GM12878 (cell line): ENCODE data around the gene ACYP1. TPM values are rescaled to one million over a fixed set of nuclear protein-coding genes. Genes with fewer than 3 reads are reported as not detected.

Experiments used
- ATAC-seq: fragments of 200-7000 bp; cut with Tn5 transposase; 3 replicates; pipeline ENCODE4 v1.9.1; 2020; ENCODE audit warnings: mild to moderate bottlenecking, moderate library complexity
- BruUV-seq: library from RNA; stranded (reverse); fragments of 400-500 nt; replicated peaks from 2 replicates; lab custom pipeline; 2021; lab: Mats Ljungman, UMichigan
- CTCF ChIA-PET: fragments of 300-600 bp; sonication (Branson Sonifier 250); formaldehyde crosslinking; extraction: SDS; loops from one replicate; lab custom pipeline; 2021; ENCODE audit warnings: inconsistent platforms; lab: Yijun Ruan, JAX
- POLR2A ChIA-PET: fragments of 350-600 bp; formaldehyde crosslinking; extraction: SDS; loops from one replicate; lab custom pipeline; 2021; ENCODE audit warnings: inconsistent platforms; lab: Charles Lee
- RAD21 ChIA-PET: fragments of 300-600 bp; sonication (Branson Sonifier 250); formaldehyde crosslinking; loops from one replicate; lab custom pipeline; 2023; ENCODE audit warnings: antibody characterized with exemption; ENCODE audit not compliant: unreplicated experiment; lab: Charles Lee
- SMC1A ChIA-PET: fragments of 300-600 bp; sonication (Branson Sonifier 250); formaldehyde crosslinking; loops from one replicate; lab custom pipeline; 2023; ENCODE audit not compliant: unreplicated experiment, uncharacterized antibody; lab: Charles Lee
- DNase-seq: peaks from one replicate; pipeline ENCODE4 v3.0.0-alpha.2; 2011; ENCODE audit warnings: low read depth, low spot score
- FAIRE-seq: peaks from 3 replicates; lab custom pipeline; 2011; peaks lifted over from hg19 to GRCh38; lab: Jason Lieb, UNC
- H2AFZ ChIP-seq: 2 replicates; pipeline ENCODE4 v1.6.0; 2011; ENCODE audit warnings: low read depth, low read length, control low read depth; ENCODE audit not compliant: control insufficient read depth
- H3K27ac ChIP-seq: 2 replicates; pipeline ENCODE4 v1.5.1; 2011; ENCODE audit warnings: control low read depth; ENCODE audit not compliant: control insufficient read depth, insufficient read depth
- H3K27me3 ChIP-seq, 2 experiments: replicated peaks in 1 of 2; 2 replicates each; pipeline versions ENCODE4 v1.6.0 to v1.6.1; 2011; ENCODE audit warnings: low read length in 1 of 2; ENCODE audit not compliant: control insufficient read depth in 2 of 2, insufficient read depth in 2 of 2
- H3K36me3 ChIP-seq, 2 experiments: 2 replicates each; pipeline ENCODE4 v1.5.1; 2011; ENCODE audit warnings: low read length in 1 of 2; ENCODE audit not compliant: control insufficient read depth in 2 of 2, insufficient read depth in 2 of 2
- H3K4me1 ChIP-seq: 2 replicates; pipeline ENCODE4 v1.6.1; 2011; ENCODE audit warnings: mild to moderate bottlenecking, low read length, moderate library complexity, mixed read lengths; ENCODE audit not compliant: control insufficient read depth, insufficient read depth
- H3K4me2 ChIP-seq: 2 replicates; pipeline ENCODE4 v1.6.0; 2011; ENCODE audit warnings: control low read depth; ENCODE audit not compliant: control insufficient read depth, insufficient read depth
- H3K4me3 ChIP-seq: fragments of 200-600 bp; sonication (generic); 2 replicates; pipeline ENCODE4 v1.5.1; 2016
- H3K79me2 ChIP-seq: 2 replicates; pipeline ENCODE4 v1.6.0; 2011; ENCODE audit warnings: low read length; ENCODE audit not compliant: control insufficient read depth, insufficient read depth
- H3K9ac ChIP-seq: 2 replicates; pipeline ENCODE4 v1.8.0; 2011; ENCODE audit warnings: low read length, control low read depth, mixed read lengths; ENCODE audit not compliant: control insufficient read depth, insufficient read depth
- H3K9me3 ChIP-seq: replicated peaks from 3 replicates; pipeline ENCODE4 v1.5.1; 2011; ENCODE audit warnings: mild to moderate bottlenecking, low read length; ENCODE audit not compliant: control insufficient read depth, insufficient read depth
- H4K20me1 ChIP-seq: 2 replicates; pipeline ENCODE4 v1.6.0; 2011; ENCODE audit not compliant: control insufficient read depth, insufficient read depth
- GABPA ChIP-seq: IDR thresholded peaks from 2 replicates; pipeline ENCODE4 v1.6.1; 2014; ENCODE audit warnings: antibody characterized with exemption, low read depth, mild to moderate bottlenecking, inconsistent platforms
- HDAC2 ChIP-seq: fragments of 200-600 bp; sonication (generic); IDR thresholded peaks from 2 replicates; pipeline ENCODE4 v1.6.1; 2017
- HSF1 ChIP-seq: fragments of 150-350 bp; IDR thresholded peaks from 2 replicates; pipeline ENCODE4 v1.6.1; 2014; ENCODE audit warnings: mild to moderate bottlenecking, low read depth, low read length
- MTA2 ChIP-seq: fragments of 450-650 bp; IDR thresholded peaks from 2 replicates; pipeline ENCODE4 v1.6.1; 2016; ENCODE audit warnings: low read depth, mild to moderate bottlenecking, moderate library complexity
- PKNOX1 ChIP-seq: fragments of 450-650 bp; IDR thresholded peaks from 2 replicates; pipeline ENCODE4 v1.6.1; 2016; ENCODE audit warnings: mild to moderate bottlenecking
- POU2F2 ChIP-seq: IDR thresholded peaks from 3 replicates; pipeline ENCODE4 v1.6.1; 2011; ENCODE audit warnings: low read depth, mild to moderate bottlenecking, low read length, borderline replicate concordance
- RELA ChIP-seq: fragments of 450-650 bp; IDR thresholded peaks from 2 replicates; pipeline ENCODE4 v1.8.0; 2014; ENCODE audit warnings: borderline replicate concordance; ENCODE audit not compliant: partially characterized antibody
- RFX5 ChIP-seq: IDR thresholded peaks from 2 replicates; pipeline ENCODE4 v1.6.1; 2011; ENCODE audit warnings: low read depth, low read length, improper control_type of control experiment
- SMC3 ChIP-seq: IDR thresholded peaks from 2 replicates; pipeline ENCODE4 v1.6.1; 2011; ENCODE audit warnings: low read length, improper control_type of control experiment, borderline replicate concordance
- SP1 ChIP-seq: IDR thresholded peaks from one replicate; pipeline ENCODE4 v1.6.1; 2011; ENCODE audit warnings: low read depth, low read length
- WGBS: methylation state at CpG from one replicate; pipeline ENCODE4 v1.1.6; 2016; ENCODE audit warnings: low lambda C conversion rate; ENCODE audit not compliant: insufficient replicate concordance, insufficient coverage; ENCODE audit errors: missing lambda C conversion rate; 5-methylcytosine and 5-hydroxymethylcytosine counted together
- in situ Hi-C: fragments of 300-500 bp; cut with MboI; formaldehyde crosslinking; loops from 9 replicates; pipeline ENCODE4 v1.14.3; 2018; ENCODE audit warnings: mixed read lengths
- intact Hi-C: fragments of 100-400 bp; cut with micrococcal nuclease; formaldehyde crosslinking; loops from one replicate; pipeline ENCODE4 v1.14.2; 2022; ENCODE audit not compliant: unreplicated experiment
- polyA plus RNA-seq, 11 experiments: library from polyadenylated mRNA; depleted of rRNA in 4 of 11; unstranded in 6 of 11; stranded (reverse) in 5 of 11; fragments of >200 nt; fragmentation: Nextera tagmentation in 4 of 11; fragmentation: Illumina TruSeq in 1 of 11; extraction: Ambion mirVana in 4 of 11; extraction: Trizol in 1 of 11; gene quantifications; 1 replicate in 1 of 11; 2 replicates in 10 of 11; pipeline versions ENCODE4 v1.2.1 to v1.2.3, GENCODE V29; 2011 to 2016; ENCODE audit warnings: inconsistent platforms in 2 of 11, missing spikeins in 2 of 11, low read depth in 1 of 11
- total RNA-seq, 4 experiments: library from RNA; depleted of rRNA in 3 of 4; stranded (reverse); fragments of >200 nt in 3 of 4; fragmentation: Illumina TruSeq in 1 of 4; extraction: Trizol in 1 of 4; gene quantifications; 2 replicates each; pipeline versions ENCODE4 v1.2.1 to v1.2.3, GENCODE V29; 2013 to 2021
- TF ChIP-seq, protein P1 (sequence below): IDR thresholded peaks from 2 replicates; pipeline ENCODE4 v1.6.1; 2011; ENCODE audit warnings: low read depth, low read length, improper control_type of control experiment, borderline replicate concordance
- TF ChIP-seq, protein P2 (sequence below): fragments of 450-650 bp; IDR thresholded peaks from 2 replicates; pipeline ENCODE4 v1.6.1; 2017; ENCODE audit warnings: antibody characterized with exemption, mild to moderate bottlenecking, moderate library complexity

ACYP1 gene
- total and polyA plus RNA-seq, 10 of the 15 experiments (the other 5 are each of a cell fraction or from before 2014, with no cell fraction given): 18.2 to 52.6 (median 43.5) TPM

- POLR2A ChIA-PET: no interaction called here
- FAIRE-seq (no peak), ATAC-seq (no peak)
These were observed 17.9 kb upstream of the ACYP1 start for GRCh38 chr14:75081660-75082229.

More at GRCh38 chr14:75081660-75082229, 17.9 kb upstream of the ACYP1 start:
- 92% methylated on average over 2 of the region's 2 CpGs for WGBS
- no peak overlapping the region for H2AFZ ChIP-seq
- H3K9ac ChIP-seq: no peak overlapping the region
- no peak overlapping the region for H3K4me3 ChIP-seq
- ChIA-PET RAD21 (interaction anchor here (1.2 kb wide), 1 partner anchor 220 kb away, joined by 3 read pairs; no protein-coding TSS in a partner anchor), CTCF (interaction anchor here (0.8 to 2.3 kb wide), 2 partner anchors 210 to 221 kb away, joined by 3 to 6 read pairs; no protein-coding TSS in a partner anchor), SMC1A (interaction anchor here (0.6 kb wide), 2 partner anchors 290 to 683 kb away, joined by 3 read pairs; no protein-coding TSS in a partner anchor)
- TF ChIP-seq RELA: no peak
- no peak for TF ChIP-seq RFX5
- TF ChIP-seq, protein P1, sequence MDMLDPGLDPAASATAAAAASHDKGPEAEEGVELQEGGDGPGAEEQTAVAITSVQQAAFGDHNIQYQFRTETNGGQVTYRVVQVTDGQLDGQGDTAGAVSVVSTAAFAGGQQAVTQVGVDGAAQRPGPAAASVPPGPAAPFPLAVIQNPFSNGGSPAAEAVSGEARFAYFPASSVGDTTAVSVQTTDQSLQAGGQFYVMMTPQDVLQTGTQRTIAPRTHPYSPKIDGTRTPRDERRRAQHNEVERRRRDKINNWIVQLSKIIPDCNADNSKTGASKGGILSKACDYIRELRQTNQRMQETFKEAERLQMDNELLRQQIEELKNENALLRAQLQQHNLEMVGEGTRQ: no peak
- no peak for TF ChIP-seq POU2F2
- TF ChIP-seq HSF1: no peak
- no peak for TF ChIP-seq HDAC2
- TF ChIP-seq SMC3: no peak
- TF ChIP-seq MTA2: no peak
- TF ChIP-seq SP1: no peak
- no peak for TF ChIP-seq GABPA
- TF ChIP-seq, protein P2, sequence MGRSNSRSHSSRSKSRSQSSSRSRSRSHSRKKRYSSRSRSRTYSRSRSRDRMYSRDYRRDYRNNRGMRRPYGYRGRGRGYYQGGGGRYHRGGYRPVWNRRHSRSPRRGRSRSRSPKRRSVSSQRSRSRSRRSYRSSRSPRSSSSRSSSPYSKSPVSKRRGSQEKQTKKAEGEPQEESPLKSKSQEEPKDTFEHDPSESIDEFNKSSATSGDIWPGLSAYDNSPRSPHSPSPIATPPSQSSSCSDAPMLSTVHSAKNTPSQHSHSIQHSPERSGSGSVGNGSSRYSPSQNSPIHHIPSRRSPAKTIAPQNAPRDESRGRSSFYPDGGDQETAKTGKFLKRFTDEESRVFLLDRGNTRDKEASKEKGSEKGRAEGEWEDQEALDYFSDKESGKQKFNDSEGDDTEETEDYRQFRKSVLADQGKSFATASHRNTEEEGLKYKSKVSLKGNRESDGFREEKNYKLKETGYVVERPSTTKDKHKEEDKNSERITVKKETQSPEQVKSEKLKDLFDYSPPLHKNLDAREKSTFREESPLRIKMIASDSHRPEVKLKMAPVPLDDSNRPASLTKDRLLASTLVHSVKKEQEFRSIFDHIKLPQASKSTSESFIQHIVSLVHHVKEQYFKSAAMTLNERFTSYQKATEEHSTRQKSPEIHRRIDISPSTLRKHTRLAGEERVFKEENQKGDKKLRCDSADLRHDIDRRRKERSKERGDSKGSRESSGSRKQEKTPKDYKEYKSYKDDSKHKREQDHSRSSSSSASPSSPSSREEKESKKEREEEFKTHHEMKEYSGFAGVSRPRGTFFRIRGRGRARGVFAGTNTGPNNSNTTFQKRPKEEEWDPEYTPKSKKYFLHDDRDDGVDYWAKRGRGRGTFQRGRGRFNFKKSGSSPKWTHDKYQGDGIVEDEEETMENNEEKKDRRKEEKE: no peak
- no peak for TF ChIP-seq PKNOX1
- no peaks in the 10 kb centered on the region for H3K79me2 ChIP-seq
- in situ Hi-C loops: no loop called here
- DNase-seq: no peak
- H3K4me1 ChIP-seq: no peaks in the 10 kb centered on the region
- H3K36me3 ChIP-seq: peaks cover 4 to 21% of the 10 kb centered on the region in 2 experiments; a peak in 3 of 4 replicates
- H3K27me3 ChIP-seq: no peaks in the 10 kb centered on the region
- H3K27ac ChIP-seq: no peak overlapping the region
- H3K9me3 ChIP-seq: no peaks in the 10 kb centered on the region
- no peaks in the 10 kb centered on the region for H4K20me1 ChIP-seq
- H3K4me2 ChIP-seq: no peak overlapping the region
- no TSS peak for BruUV-seq
- intact Hi-C loops: no loop called here
